PC-9 (cell line): ENCODE data around the gene MAML3. TPM values are rescaled to one million over a fixed set of nuclear protein-coding genes. Genes with fewer than 3 reads are reported as not detected.
A peak's percentile ranks its signal among the peaks of the same experiment; 100 is the strongest.

ENCODE experiments used
- BruUV-seq: library from RNA; stranded (reverse); fragments of 400-500 nt; replicated peaks from 2 replicates; lab custom pipeline; 2021; lab: Mats Ljungman, UMichigan
- CTCF ChIA-PET: fragments of 300-600 bp; sonication (Branson Sonifier 250); formaldehyde crosslinking; loops from one replicate; lab custom pipeline; 2022; ENCODE audit warnings: antibody characterized with exemption; lab: Charles Lee
- POLR2A ChIA-PET: fragments of 300-600 bp; sonication (Branson Sonifier 250); formaldehyde crosslinking; loops from one replicate; lab custom pipeline; 2022; ENCODE audit warnings: antibody characterized with exemption; ENCODE audit not compliant: unreplicated experiment; lab: Charles Lee
- DNase-seq, 2 experiments: peaks; one replicate each; pipeline versions ENCODE4 v3.0.0 to v3.0.0-alpha.2; 2015 to 2022; ENCODE audit warnings: mixed read lengths in 1 of 2
- H2AFZ ChIP-seq: fragments of 200-600 bp; sonication (generic); 2 replicates; pipeline ENCODE4 v1.8.1; 2017; ENCODE audit warnings: antibody characterized with exemption
- H3F3A ChIP-seq: fragments of 200-600 bp; sonication (generic); 2 replicates; pipeline ENCODE4 v1.8.1; 2017; ENCODE audit warnings: antibody characterized with exemption, mild to moderate bottlenecking, low read depth; ENCODE audit not compliant: insufficient read depth
- H3K27ac ChIP-seq: fragments of 200-600 bp; sonication (generic); 2 replicates; pipeline ENCODE4 v1.6.1; 2016; ENCODE audit warnings: mixed run types
- H3K27me3 ChIP-seq: fragments of 200-600 bp; sonication (generic); 2 replicates; pipeline ENCODE4 v1.6.1; 2016; ENCODE audit warnings: low read depth, mixed run types; ENCODE audit not compliant: insufficient read depth
- H3K36me3 ChIP-seq: fragments of 200-600 bp; sonication (generic); 2 replicates; pipeline ENCODE4 v1.6.1; 2016; ENCODE audit warnings: low read depth, mixed run types
- H3K4me1 ChIP-seq: fragments of 200-600 bp; sonication (generic); replicated peaks from 2 replicates; pipeline ENCODE4 v1.6.1; 2016; ENCODE audit warnings: mixed run types; ENCODE audit not compliant: insufficient read depth
- H3K4me2 ChIP-seq: fragments of 200-600 bp; sonication (generic); 2 replicates; pipeline ENCODE4 v1.6.1; 2017; ENCODE audit warnings: mixed run types
- H3K4me3 ChIP-seq: fragments of 200-600 bp; sonication (generic); 2 replicates; pipeline ENCODE4 v1.6.1; 2016; ENCODE audit warnings: mixed run types
- H3K79me2 ChIP-seq: fragments of 200-600 bp; sonication (generic); 2 replicates; pipeline ENCODE4 v1.6.1; 2017; ENCODE audit warnings: low read depth, mixed run types
- H3K9me2 ChIP-seq: fragments of 200-600 bp; sonication (generic); 2 replicates; pipeline ENCODE4 v1.8.1; 2017; ENCODE audit warnings: mild to moderate bottlenecking; ENCODE audit not compliant: insufficient read depth
- H3K9me3 ChIP-seq: fragments of 200-600 bp; sonication (generic); 2 replicates; pipeline ENCODE4 v1.8.1; 2016; ENCODE audit warnings: low read depth; ENCODE audit not compliant: insufficient read depth
- H4K20me1 ChIP-seq: fragments of 200-600 bp; sonication (generic); 2 replicates; pipeline ENCODE4 v1.8.1; 2017; ENCODE audit not compliant: insufficient read depth
- EZH2 ChIP-seq: fragments of 200-600 bp; sonication (generic); IDR thresholded peaks from 2 replicates; pipeline ENCODE4 v1.8.0; 2017; ENCODE audit warnings: antibody characterized with exemption, low read depth
- intact Hi-C: fragments of 100-400 bp; cut with micrococcal nuclease; formaldehyde crosslinking; loops from one replicate; pipeline ENCODE4 v1.10.0; 2022; ENCODE audit not compliant: unreplicated experiment
- total RNA-seq: library from RNA; stranded (reverse); gene quantifications from 2 replicates; pipeline ENCODE4 v1.2.3, GENCODE V29; 2021
- TF ChIP-seq, protein P1 (sequence below): fragments of 200-600 bp; sonication (generic); conservative IDR thresholded peaks from 2 replicates; pipeline ENCODE4 v1.6.1; 2017; ENCODE audit warnings: mixed run types, antibody characterized with exemption, mild to moderate bottlenecking, moderate library complexity

The MAML3 gene
- total RNA-seq, 1 experiment from 2014 or later: 15.2 TPM

DNA sequence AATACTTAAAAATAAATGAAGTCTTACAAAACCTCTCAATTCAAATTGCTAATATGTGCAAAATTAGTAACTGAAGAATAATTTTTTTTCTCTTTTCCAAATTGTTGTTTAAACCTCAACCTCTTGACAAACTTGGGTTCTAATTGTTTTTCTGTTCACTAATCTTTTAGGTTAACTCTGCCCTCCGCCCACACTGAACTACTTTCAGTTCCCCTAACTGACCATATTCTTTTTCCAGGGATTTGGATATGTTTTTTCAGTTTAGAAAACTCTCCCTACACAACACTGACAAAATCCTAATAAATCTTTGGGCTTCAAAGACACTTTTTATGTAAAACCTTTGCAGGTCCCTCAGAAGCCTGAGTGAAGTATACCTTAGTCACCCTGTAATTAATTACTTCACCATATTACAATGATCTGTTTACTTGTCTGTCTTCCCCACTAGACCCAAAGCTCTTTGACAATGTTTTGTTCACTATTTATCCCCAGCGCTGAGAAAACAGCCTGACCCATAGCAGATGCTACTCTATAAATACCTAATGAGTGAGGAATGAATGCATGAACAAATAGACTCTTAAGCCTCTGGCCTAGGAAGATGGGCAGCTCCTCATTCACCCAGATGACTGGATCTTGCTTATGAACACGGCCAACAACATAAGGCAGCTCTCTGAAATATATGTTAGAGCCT lies 134.9 kb downstream of the MAML3 start:
- peaks cover 55% of the 10 kb centered on the region for H3K4me1 ChIP-seq
- peaks cover 24% of the 10 kb centered on the region for H3K9me3 ChIP-seq
- H3K79me2 ChIP-seq: peaks cover 58% of the 10 kb centered on the region
- ChIA-PET CTCF (interaction anchor here (0.8 kb wide), 1 partner anchor 234 kb away, joined by 3 read pairs; no protein-coding TSS in a partner anchor), POLR2A (interaction anchor here (0.7 to 0.9 kb wide), 3 partner anchors 12 to 28 kb away, joined by 6 to 9 read pairs (median 7); no protein-coding TSS in a partner anchor)
- peak overlapping the region; percentile 60 for H3K4me2 ChIP-seq
- DNase-seq: peak in 1 of 2 experiments; percentile 75
- no peak overlapping the region for H2AFZ ChIP-seq
- intact Hi-C loops: loop anchor here (10.0 kb wide), 1 partner anchor 836 kb away; no protein-coding TSS in a partner anchor
- TF ChIP-seq EZH2: no peak
- TF ChIP-seq, protein P1, sequence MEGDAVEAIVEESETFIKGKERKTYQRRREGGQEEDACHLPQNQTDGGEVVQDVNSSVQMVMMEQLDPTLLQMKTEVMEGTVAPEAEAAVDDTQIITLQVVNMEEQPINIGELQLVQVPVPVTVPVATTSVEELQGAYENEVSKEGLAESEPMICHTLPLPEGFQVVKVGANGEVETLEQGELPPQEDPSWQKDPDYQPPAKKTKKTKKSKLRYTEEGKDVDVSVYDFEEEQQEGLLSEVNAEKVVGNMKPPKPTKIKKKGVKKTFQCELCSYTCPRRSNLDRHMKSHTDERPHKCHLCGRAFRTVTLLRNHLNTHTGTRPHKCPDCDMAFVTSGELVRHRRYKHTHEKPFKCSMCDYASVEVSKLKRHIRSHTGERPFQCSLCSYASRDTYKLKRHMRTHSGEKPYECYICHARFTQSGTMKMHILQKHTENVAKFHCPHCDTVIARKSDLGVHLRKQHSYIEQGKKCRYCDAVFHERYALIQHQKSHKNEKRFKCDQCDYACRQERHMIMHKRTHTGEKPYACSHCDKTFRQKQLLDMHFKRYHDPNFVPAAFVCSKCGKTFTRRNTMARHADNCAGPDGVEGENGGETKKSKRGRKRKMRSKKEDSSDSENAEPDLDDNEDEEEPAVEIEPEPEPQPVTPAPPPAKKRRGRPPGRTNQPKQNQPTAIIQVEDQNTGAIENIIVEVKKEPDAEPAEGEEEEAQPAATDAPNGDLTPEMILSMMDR: no peak
- H4K20me1 ChIP-seq: no peaks in the 10 kb centered on the region
- H3K27ac ChIP-seq: peak overlapping the region; percentile 93
- H3F3A ChIP-seq: peaks cover 26% of the 10 kb centered on the region
- H3K27me3 ChIP-seq: no peaks in the 10 kb centered on the region
- H3K36me3 ChIP-seq: peaks cover 6% of the 10 kb centered on the region; the same call in 1 of the 2 replicates
- no peak overlapping the region for H3K4me3 ChIP-seq
- no TSS peak for BruUV-seq
- no peaks in the 10 kb centered on the region for H3K9me2 ChIP-seq

DNA sequence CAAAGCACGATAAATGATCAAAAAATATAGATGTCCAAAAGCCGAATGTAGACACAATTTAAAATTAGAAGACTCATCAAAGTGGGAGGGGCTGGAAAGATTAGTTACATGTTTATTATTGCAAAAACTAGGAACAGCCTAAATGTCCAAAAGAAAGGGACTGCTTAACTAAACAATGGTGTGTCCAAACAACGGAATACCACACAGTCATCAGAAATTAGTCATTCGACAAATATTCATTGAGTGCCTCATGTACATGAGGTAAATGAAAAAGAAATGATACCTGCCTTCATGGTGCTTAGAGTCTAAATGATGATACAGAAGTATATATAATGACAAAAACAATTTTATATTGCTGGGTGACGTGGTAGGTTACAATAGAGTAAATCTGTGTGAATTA lies 139.7 kb downstream of the MAML3 start:
- peak in 1 of 2 experiments; percentile 39 for DNase-seq
- H3K79me2 ChIP-seq: peaks cover 61% of the 10 kb centered on the region
- H3K9me2 ChIP-seq: no peaks in the 10 kb centered on the region
- peak overlapping the region; percentile 74 for H3K27ac ChIP-seq
- ChIA-PET POLR2A (no interaction called here), CTCF (no interaction called here)
- H3K4me3 ChIP-seq: no peak overlapping the region
- intact Hi-C loops: loop anchor here (5.0 to 10.0 kb wide), 2 partner anchors 357 to 841 kb away; no protein-coding TSS in a partner anchor
- no peak overlapping the region for H2AFZ ChIP-seq
- H3K9me3 ChIP-seq: peaks cover 25% of the 10 kb centered on the region
- 0 out of 2 replicates have a peak overlapping the region, but pooled peaks have one; percentile 37 for H3K4me2 ChIP-seq
- TF ChIP-seq, protein P1: no peak
- TF ChIP-seq EZH2: no peak
- H3K36me3 ChIP-seq: peaks cover 7% of the 10 kb centered on the region; the same call in 1 of the 2 replicates
- no TSS peak for BruUV-seq
- H3K4me1 ChIP-seq: peaks cover 44% of the 10 kb centered on the region
- H4K20me1 ChIP-seq: no peaks in the 10 kb centered on the region
- peaks cover 18% of the 10 kb centered on the region for H3F3A ChIP-seq
- H3K27me3 ChIP-seq: no peaks in the 10 kb centered on the region

DNA sequence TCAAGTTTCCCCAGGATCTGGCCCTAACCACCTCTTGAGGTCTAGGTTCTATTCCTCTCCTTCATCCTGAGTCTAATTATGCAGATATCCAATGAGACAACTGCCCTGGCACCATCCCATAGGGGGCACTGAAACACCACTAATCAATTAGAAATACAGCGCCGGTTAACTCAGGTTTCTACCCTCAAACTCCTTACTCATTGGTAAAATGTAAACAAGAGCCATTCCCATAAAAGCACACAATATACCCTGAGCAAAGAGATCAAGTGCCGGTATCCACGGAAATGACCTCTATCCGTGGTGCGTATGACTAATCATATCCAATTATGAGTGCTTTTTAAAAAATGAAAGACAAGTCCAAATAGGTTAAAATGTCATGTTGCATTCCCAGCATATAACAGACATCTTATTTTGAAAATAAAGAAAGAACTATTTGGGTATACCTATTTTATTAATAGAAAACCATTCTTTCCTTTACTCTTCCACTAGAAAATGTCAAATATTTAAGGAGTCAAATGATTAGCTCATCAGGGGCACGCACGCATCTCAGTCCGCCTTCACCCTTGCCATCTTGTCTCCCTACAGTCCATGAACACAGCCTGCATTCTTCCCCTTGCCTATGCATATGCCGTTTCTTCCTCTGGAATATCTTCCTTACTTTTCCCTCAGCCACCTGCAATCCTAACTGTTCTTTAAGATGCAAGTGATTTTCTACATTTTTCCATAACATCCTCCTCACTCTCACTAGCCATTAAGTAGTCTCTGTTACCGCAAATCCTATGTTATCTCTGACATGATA lies 141.1 kb downstream of the MAML3 start:
- Histone ChIP-seq H3K9me3 (peaks cover 25% of the 10 kb centered on the region), H3K4me1 (peaks cover 30% of the 10 kb centered on the region), H3K79me2 (peaks cover 56% of the 10 kb centered on the region), H3K27ac (peak overlapping the region; percentile 74), H3K9me2 (no peaks in the 10 kb centered on the region), H2AFZ (no peak overlapping the region), H3K27me3 (no peaks in the 10 kb centered on the region), H3F3A (peaks cover 17% of the 10 kb centered on the region), H3K36me3 (peaks cover 7% of the 10 kb centered on the region; the same call in 1 of the 2 replicates), H3K4me2 (peak overlapping the region; percentile 37), H4K20me1 (no peaks in the 10 kb centered on the region), H3K4me3 (no peak overlapping the region)
- TF ChIP-seq EZH2: no peak
- TF ChIP-seq, protein P1: peak; percentile 79
- DNase-seq: peak; percentile 74 to 91
- intact Hi-C loops: loop anchor here (1.0 to 10.0 kb wide), 9 partner anchors 34 to 842 kb away; no protein-coding TSS in a partner anchor
- BruUV-seq: no TSS peak
- ChIA-PET CTCF (interaction anchor here (0.6 to 1.6 kb wide), 4 partner anchors 36 to 1173 kb away, joined by 3 read pairs; no protein-coding TSS in a partner anchor), POLR2A (interaction anchor here (0.7 kb wide), 1 partner anchor 141 kb away, joined by 4 read pairs; the partner anchor contains the start of gene MAML3)
